ENCODE measurements around the gene TOP3B. TPM values are rescaled to one million over a fixed set of nuclear protein-coding genes. Genes with fewer than 3 reads are reported as not detected.

The TOP3B gene
- polyA plus RNA-seq, 3 donors from 2014 or later, result 8.4 to 17.2 (median 9.7) TPM

GRCh38 chr22:21937041-21937820, 45.4 kb downstream of the TOP3B start:
- Mint-ChIP-seq H3K9me3 (no peaks in the 10 kb centered on the region), H3K4me1 (peaks cover 23 to 33% of the 10 kb centered on the region in 2 donors), H3K4me3 (peak overlapping the region in 3 of 5 donors; percentile 21 to 49 (median 29)), H3K36me3 (peaks cover 0 to 7% (median 6%) of the 10 kb centered on the region in 3 donors), H3K27me3 (ENCODE audit: low read depth in 3 of 3) (peaks cover 2 to 4% (median 4%) of the 10 kb centered on the region in 3 donors), H3K27ac (peak overlapping the region; percentile 40 to 96 (median 90))
- no peak for DNase-seq

DNA sequence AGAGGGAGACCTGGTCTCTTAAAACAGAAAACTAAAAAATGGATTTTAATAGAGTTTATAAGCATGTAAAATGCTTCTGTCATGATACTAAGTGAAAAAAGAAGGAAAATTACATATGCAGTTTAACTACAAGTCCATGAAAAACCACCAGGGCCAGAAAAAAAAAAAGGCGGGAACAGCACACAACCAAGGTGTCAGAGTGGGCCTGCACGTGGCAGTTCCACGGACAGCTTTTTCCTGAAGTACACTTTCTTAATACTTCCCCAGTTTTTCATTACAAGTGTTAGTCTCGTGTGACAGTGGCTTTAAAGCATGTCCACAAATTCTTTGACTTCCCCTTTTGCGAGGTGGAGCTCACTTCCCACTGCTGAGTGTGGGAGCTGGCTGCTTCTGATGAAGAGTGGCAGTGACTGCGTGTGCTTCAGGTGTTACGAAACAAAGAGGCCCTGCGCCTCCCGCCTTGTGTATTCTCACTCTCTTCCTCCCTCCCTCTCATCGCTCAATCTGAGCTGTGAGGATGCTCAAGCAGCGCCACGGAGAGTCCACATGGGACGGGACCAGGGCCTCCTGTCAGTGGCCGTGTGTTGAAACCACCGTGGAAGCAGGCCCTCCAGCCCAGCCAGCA, 46.3 kb downstream of the TOP3B start:
- Mint-ChIP-seq H3K4me1 (peaks cover 23 to 28% of the 10 kb centered on the region in 2 donors), H3K36me3 (peaks cover 0 to 6% (median 2%) of the 10 kb centered on the region in 3 donors), H3K4me3 (no peak overlapping the region), H3K27me3 (ENCODE audit: low read depth in 3 of 3) (peaks cover 2 to 4% (median 4%) of the 10 kb centered on the region in 3 donors), H3K27ac (peak overlapping the region in 2 of 6 donors; percentile 31 to 68), H3K9me3 (no peaks in the 10 kb centered on the region)
- no peak for DNase-seq

GRCh38 chr22:21933910-21934309, 48.7 kb downstream of the TOP3B start:
- Mint-ChIP-seq H3K4me1 (peaks cover 14 to 21% of the 10 kb centered on the region in 2 donors), H3K27me3 (ENCODE audit: low read depth in 3 of 3) (peaks cover 2 to 5% (median 3%) of the 10 kb centered on the region in 3 donors), H3K27ac (no peak overlapping the region), H3K36me3 (peaks cover 3 to 16% (median 6%) of the 10 kb centered on the region in 3 donors), H3K4me3 (no peak overlapping the region), H3K9me3 (no peaks in the 10 kb centered on the region)
- no peak for DNase-seq

GRCh38 chr22:21933413-21933812, 49.2 kb downstream of the TOP3B start:
- peaks cover 10 to 16% of the 10 kb centered on the region in 2 donors for H3K4me1 Mint-ChIP-seq
- H3K27me3 Mint-ChIP-seq (ENCODE audit: low read depth in 3 of 3), result peaks cover 2 to 5% (median 3%) of the 10 kb centered on the region in 3 donors
- H3K27ac Mint-ChIP-seq, result no peak overlapping the region
- no peak overlapping the region for H3K4me3 Mint-ChIP-seq
- no peak for DNase-seq
- H3K9me3 Mint-ChIP-seq, result no peaks in the 10 kb centered on the region
- H3K36me3 Mint-ChIP-seq, result peaks cover 3 to 21% (median 6%) of the 10 kb centered on the region in 3 donors

DNA sequence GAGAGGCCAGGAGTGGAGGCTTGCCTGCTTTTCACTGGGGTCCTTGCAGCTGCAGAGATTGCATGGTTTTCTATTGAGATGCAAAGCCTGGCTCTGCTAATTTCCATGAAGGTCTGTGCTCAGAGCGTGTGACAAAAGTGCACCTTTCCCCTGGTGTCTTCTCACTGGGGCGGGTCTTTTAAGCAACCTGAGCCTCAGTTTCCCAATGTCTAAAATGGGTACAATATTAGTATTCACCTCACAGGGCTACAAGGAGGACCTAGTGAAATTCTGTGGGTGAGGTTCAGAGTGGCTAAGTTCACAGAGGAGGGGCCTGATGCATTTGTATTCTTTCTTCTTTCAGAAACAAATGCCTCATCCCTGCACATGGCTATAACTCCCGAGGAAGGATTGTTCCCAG, 50.2 kb downstream of the TOP3B start:
- H3K27me3 Mint-ChIP-seq (ENCODE audit: low read depth in 3 of 3), result peaks cover 0 to 2% (median 1%) of the 10 kb centered on the region in 3 donors
- H3K4me3 Mint-ChIP-seq, result no peak overlapping the region
- H3K4me1 Mint-ChIP-seq, result peaks cover 0 to 7% of the 10 kb centered on the region in 2 donors
- H3K27ac Mint-ChIP-seq, result no peak overlapping the region
- H3K36me3 Mint-ChIP-seq, result peaks cover 3 to 21% (median 6%) of the 10 kb centered on the region in 3 donors
- no peaks in the 10 kb centered on the region for H3K9me3 Mint-ChIP-seq
- DNase-seq, result no peak

DNA sequence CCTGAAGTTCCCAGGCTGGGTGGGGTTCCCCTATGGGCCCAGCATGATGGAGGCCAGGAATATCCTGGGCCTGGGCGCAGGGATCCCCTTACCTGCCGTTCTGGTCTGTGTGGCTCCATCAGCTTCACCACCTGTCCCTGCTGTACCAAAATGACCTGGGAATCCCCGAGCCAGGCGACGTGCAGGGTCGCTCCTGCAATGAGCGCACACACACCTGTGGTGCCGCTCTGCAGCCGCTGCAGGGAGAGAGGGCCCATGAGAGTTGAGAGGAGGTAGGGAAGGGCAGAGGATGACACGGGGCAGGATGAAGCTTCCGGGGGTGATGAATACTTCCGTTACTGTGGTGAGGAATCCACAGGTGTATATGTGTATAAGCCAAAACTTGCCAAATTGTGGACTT, 51.5 kb downstream of the TOP3B start:
- H3K4me3 Mint-ChIP-seq, result no peak overlapping the region
- H3K4me1 Mint-ChIP-seq, result no peaks in the 10 kb centered on the region
- H3K27ac Mint-ChIP-seq, result no peak overlapping the region
- H3K27me3 Mint-ChIP-seq (ENCODE audit: low read depth in 3 of 3), result peaks cover 0 to 1% (median 0%) of the 10 kb centered on the region in 3 donors
- H3K9me3 Mint-ChIP-seq, result no peaks in the 10 kb centered on the region
- peaks cover 3 to 21% (median 6%) of the 10 kb centered on the region in 3 donors for H3K36me3 Mint-ChIP-seq
- no peak for DNase-seq

DNA sequence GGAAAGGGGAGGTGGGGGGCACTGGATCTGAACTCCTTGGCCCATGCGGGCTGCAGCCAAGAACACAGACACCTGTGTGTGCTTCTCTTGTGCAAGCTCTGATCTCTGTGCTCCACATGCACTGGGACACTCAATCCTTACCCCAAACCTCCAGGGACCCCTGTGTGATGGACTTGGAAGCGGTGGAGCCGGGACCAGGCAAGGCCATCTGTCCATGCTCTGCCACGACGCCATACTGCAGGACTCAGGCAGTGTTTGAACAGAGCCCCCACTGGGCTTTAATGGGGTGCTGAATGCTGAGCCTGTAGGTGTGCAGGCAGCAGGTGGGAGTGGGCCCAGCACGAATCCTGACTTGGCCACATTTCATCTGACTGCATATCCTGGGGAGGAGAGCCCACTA, 53.3 kb downstream of the TOP3B start:
- no peak for DNase-seq
- no peaks in the 10 kb centered on the region for H3K9me3 Mint-ChIP-seq
- H3K27ac Mint-ChIP-seq, result peak overlapping the region in 1 of 6 donors; percentile 71
- H3K4me3 Mint-ChIP-seq, result no peak overlapping the region
- peaks cover 3 to 15% (median 6%) of the 10 kb centered on the region in 3 donors for H3K36me3 Mint-ChIP-seq
- peaks cover 0 to 1% (median 0%) of the 10 kb centered on the region in 3 donors for H3K27me3 Mint-ChIP-seq (ENCODE audit: low read depth in 3 of 3)
- H3K4me1 Mint-ChIP-seq, result no peaks in the 10 kb centered on the region

GRCh38 chr22:21928048-21928447, 54.5 kb downstream of the TOP3B start:
- Mint-ChIP-seq H3K36me3 (peaks cover 3 to 15% (median 6%) of the 10 kb centered on the region in 3 donors), H3K9me3 (no peaks in the 10 kb centered on the region), H3K27me3 (ENCODE audit: low read depth in 3 of 3) (peaks cover 0 to 3% (median 0%) of the 10 kb centered on the region in 3 donors), H3K4me3 (no peak overlapping the region), H3K27ac (no peak overlapping the region), H3K4me1 (no peaks in the 10 kb centered on the region)
- DNase-seq, result no peak

- no peak overlapping the region for H3K27ac Mint-ChIP-seq
Measured at GRCh38 chr22:21927174-21927823, 55.3 kb downstream of the TOP3B start.

DNA sequence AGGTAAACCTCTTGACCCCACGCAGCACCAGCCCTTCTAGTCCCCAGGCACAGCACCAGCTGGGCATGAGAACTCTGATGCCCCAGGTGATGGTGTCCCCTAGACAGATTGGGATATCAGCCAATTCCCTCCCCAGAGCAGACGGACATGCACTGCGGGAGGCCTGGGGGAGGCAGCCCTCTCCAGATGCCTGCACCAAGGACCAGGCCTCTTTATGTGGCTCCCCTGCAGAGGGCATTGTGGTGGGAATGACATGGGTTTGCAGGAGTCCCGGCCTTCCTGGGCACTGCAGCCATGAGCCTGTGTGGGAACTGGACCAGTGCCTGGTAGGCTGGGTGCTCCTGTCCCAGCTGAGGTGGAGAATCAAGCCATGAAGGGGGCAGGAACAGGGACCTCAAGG, 55.9 kb downstream of the TOP3B start:
- Mint-ChIP-seq H3K4me1 (no peaks in the 10 kb centered on the region), H3K36me3 (peaks cover 3 to 15% (median 6%) of the 10 kb centered on the region in 3 donors)

More at GRCh38 chr22:21927174-21927823, 55.3 kb downstream of the TOP3B start:
- H3K27me3 Mint-ChIP-seq (ENCODE audit: low read depth in 3 of 3), result peaks cover 0 to 3% (median 0%) of the 10 kb centered on the region in 3 donors
- no peak for DNase-seq
- peaks cover 3 to 15% (median 6%) of the 10 kb centered on the region in 3 donors for H3K36me3 Mint-ChIP-seq
- no peak overlapping the region for H3K4me3 Mint-ChIP-seq
- H3K4me1 Mint-ChIP-seq, result no peaks in the 10 kb centered on the region
- no peaks in the 10 kb centered on the region for H3K9me3 Mint-ChIP-seq

DNA sequence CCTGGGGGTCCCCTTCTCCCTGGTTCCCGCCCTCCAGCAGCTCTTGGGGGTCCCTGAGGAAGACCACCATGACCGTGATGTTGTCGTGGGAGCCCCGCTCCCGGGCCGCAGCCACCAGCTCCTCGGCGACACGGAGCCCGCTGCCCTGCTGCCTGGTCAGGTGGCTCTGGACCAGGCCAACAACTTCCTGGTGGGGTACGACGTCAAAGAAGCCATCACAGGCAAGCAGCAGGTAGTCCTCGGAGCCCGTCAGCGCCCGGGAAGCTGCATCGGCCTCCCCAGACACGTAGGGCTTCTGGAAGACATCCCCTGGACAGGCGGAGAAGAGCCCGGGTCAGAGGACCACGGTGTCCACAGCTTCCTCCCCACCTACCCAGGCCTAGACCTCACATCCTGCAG, 59.4 kb downstream of the TOP3B start:
- Mint-ChIP-seq H3K9me3 (no peaks in the 10 kb centered on the region), H3K27me3 (ENCODE audit: low read depth in 3 of 3) (peaks cover 0 to 2% (median 0%) of the 10 kb centered on the region in 3 donors)

More for the DNA sequence above, 55.9 kb downstream of the TOP3B start:
- Mint-ChIP-seq H3K27ac (no peak overlapping the region), H3K9me3 (no peaks in the 10 kb centered on the region), H3K4me3 (no peak overlapping the region), H3K27me3 (ENCODE audit: low read depth in 3 of 3) (peaks cover 0 to 3% (median 0%) of the 10 kb centered on the region in 3 donors)
- no peak for DNase-seq

GRCh38 chr22:21922370-21923162, 60.0 kb downstream of the TOP3B start:
- Mint-ChIP-seq H3K4me1 (no peaks in the 10 kb centered on the region), H3K27me3 (ENCODE audit: low read depth in 3 of 3) (peaks cover 0 to 2% (median 0%) of the 10 kb centered on the region in 3 donors), H3K27ac (no peak overlapping the region), H3K36me3 (no peaks in the 10 kb centered on the region), H3K4me3 (no peak overlapping the region), H3K9me3 (no peaks in the 10 kb centered on the region)
- no peak for DNase-seq

More for the DNA sequence above, 59.4 kb downstream of the TOP3B start:
- no peak for DNase-seq
- Mint-ChIP-seq H3K27ac (no peak overlapping the region), H3K4me3 (no peak overlapping the region), H3K36me3 (no peaks in the 10 kb centered on the region), H3K4me1 (no peaks in the 10 kb centered on the region)

GRCh38 chr22:21921729-21922128, 60.9 kb downstream of the TOP3B start:
- no peak for DNase-seq
- no peak overlapping the region for H3K27ac Mint-ChIP-seq
- H3K27me3 Mint-ChIP-seq (ENCODE audit: low read depth in 3 of 3), result peaks cover 0 to 2% (median 0%) of the 10 kb centered on the region in 3 donors
- no peaks in the 10 kb centered on the region for H3K9me3 Mint-ChIP-seq
- no peaks in the 10 kb centered on the region for H3K4me1 Mint-ChIP-seq
- H3K4me3 Mint-ChIP-seq, result no peak overlapping the region
- H3K36me3 Mint-ChIP-seq, result no peaks in the 10 kb centered on the region

Measured in immature natural killer cell (primary cell).